Activated gamma-delta T cell treated with Interleukin-2 at 50 U/mL for 16 hours (primary cell): Measurements from ENCODE around the gene RNF187.
"Not testable (repeated sequence)": the region's sequence is repeated elsewhere in the genome, so short reads cannot be mapped to it uniquely, and the experiment has no call there.

Source experiments
- DNase-seq: peaks from one replicate; pipeline ENCODE4 v3.0.0-alpha.2; 2020

Gene RNF187

GRCh38 chr1:228488818-228489674, 1.9 kb downstream of the RNF187 start:
- DNase-seq: no peak

GRCh38 chr1:228490120-228491078, 3.2 kb downstream of the RNF187 start:
- DNase-seq: no peak

GRCh38 chr1:228493141-228494043, 6.2 kb downstream of the RNF187 start:
- no peak for DNase-seq

GRCh38 chr1:228494044-228494353, 6.8 kb downstream of the RNF187 start:
- DNase-seq: no peak

GRCh38 chr1:228494391-228494790, 7.2 kb downstream of the RNF187 start:
- DNase-seq: no peak

GRCh38 chr1:228494970-228495853, 8.0 kb downstream of the RNF187 start:
- DNase-seq: no peak

GRCh38 chr1:228496084-228496483, 8.9 kb downstream of the RNF187 start:
- DNase-seq: no peak

- no peak for DNase-seq
Observed at GRCh38 chr1:228496494-228496893, 9.3 kb downstream of the RNF187 start.

GRCh38 chr1:228497206-228497605, 10.0 kb downstream of the RNF187 start:
- DNase-seq: no peak

- no peak for DNase-seq
Observed at GRCh38 chr1:228497817-228498216, 10.6 kb downstream of the RNF187 start.

GRCh38 chr1:228500143-228500734, 13.1 kb downstream of the RNF187 start:
- no peak for DNase-seq

- DNase-seq: peak; percentile 90
Observed at GRCh38 chr1:228500901-228501871, 14.0 kb downstream of the RNF187 start.

- no peak for DNase-seq
Observed at GRCh38 chr1:228502522-228502921, 15.3 kb downstream of the RNF187 start.

- not testable (repeated sequence) for DNase-seq
Observed at GRCh38 chr1:228505944-228506343, 18.8 kb downstream of the RNF187 start.

GRCh38 chr1:228507961-228508652, 20.9 kb downstream of the RNF187 start:
- no peak for DNase-seq

- DNase-seq: no peak
Observed at GRCh38 chr1:228508840-228509415, 21.7 kb downstream of the RNF187 start.

GRCh38 chr1:228510101-228510802, 23.1 kb downstream of the RNF187 start:
- no peak for DNase-seq

GRCh38 chr1:228510803-228511413, 23.7 kb downstream of the RNF187 start:
- DNase-seq: no peak
